Endothelial cell of umbilical vein (primary cell): ENCODE data around the gene TBC1D9B. TPM values are rescaled to one million over a fixed set of nuclear protein-coding genes. Genes with fewer than 3 reads are reported as not detected.

Experiments
- BruUV-seq: library from RNA; stranded (reverse); fragments of 400-500 nt; replicated peaks from 2 replicates; lab custom pipeline; 2021; lab: Mats Ljungman, UMichigan
- CTCF ChIA-PET: fragments of 300-600, 350-600 bp; sonication (Branson Sonifier 250); formaldehyde crosslinking; loops from one replicate; lab custom pipeline; 2021; ENCODE audit warnings: antibody characterized with exemption, inconsistent platforms; lab: Charles Lee
- POLR2A ChIA-PET: fragments of 300-600, 350-600 bp; sonication (Branson Sonifier 250); formaldehyde crosslinking; loops from one replicate; lab custom pipeline; 2021; ENCODE audit warnings: antibody characterized with exemption, inconsistent platforms; lab: Charles Lee
- DNase-seq: peaks from one replicate; pipeline ENCODE4 v3.0.0-alpha.2; 2011; ENCODE audit warnings: low read depth, low spot score
- FAIRE-seq: peaks from 2 replicates; lab custom pipeline; 2011; peaks lifted over from hg19 to GRCh38; lab: Jason Lieb, UNC
- H2AFZ ChIP-seq: 2 replicates; pipeline ENCODE4 v1.6.0; 2012; ENCODE audit warnings: low read depth, low read length, control low read depth, inconsistent platforms
- H3K27ac ChIP-seq: 2 replicates; pipeline ENCODE4 v1.5.1; 2011; ENCODE audit warnings: low read depth, mild to moderate bottlenecking, control low read depth, low read length, moderate library complexity; ENCODE audit not compliant: insufficient read depth
- H3K27me3 ChIP-seq, 2 experiments: 2 replicates each; pipeline versions ENCODE4 v1.6.0 to v1.6.1; 2011; ENCODE audit warnings: low read length in 2 of 2, mixed read lengths in 1 of 2; ENCODE audit not compliant: control insufficient read depth in 2 of 2, insufficient read depth in 2 of 2
- H3K36me3 ChIP-seq, 2 experiments: 2 replicates in 1 of 2; 3 replicates in 1 of 2; pipeline ENCODE4 v1.5.1; 2011; ENCODE audit warnings: low read length in 2 of 2, mild to moderate bottlenecking in 1 of 2, moderate library complexity in 1 of 2; ENCODE audit not compliant: control insufficient read depth in 2 of 2, insufficient read depth in 2 of 2; ENCODE audit errors: extremely low read depth in 1 of 2
- H3K4me1 ChIP-seq: 3 replicates; pipeline ENCODE4 v1.5.1; 2011; ENCODE audit warnings: mild to moderate bottlenecking, low read length; ENCODE audit not compliant: control insufficient read depth, insufficient read depth; ENCODE audit errors: extremely low read depth
- H3K4me2 ChIP-seq: 2 replicates; pipeline ENCODE4 v1.6.1; 2011; ENCODE audit warnings: low read length, control low read depth, mixed read lengths; ENCODE audit not compliant: insufficient read depth
- H3K4me3 ChIP-seq, 3 experiments: fragments of 200-600 bp in 1 of 3; sonication (generic), shearing (Covaris generic) in 1 of 3; replicated peaks in 1 of 3; 2 replicates each; pipeline ENCODE4 v1.5.1; 2011 to 2016; ENCODE audit warnings: control low read depth in 3 of 3, low read length in 3 of 3, mild to moderate bottlenecking in 2 of 3, inconsistent platforms in 1 of 3, low read depth in 1 of 3, moderate library complexity in 1 of 3; ENCODE audit not compliant: insufficient read depth in 1 of 3
- H3K79me2 ChIP-seq: 2 replicates; pipeline ENCODE4 v1.6.0; 2012; ENCODE audit warnings: low read length, inconsistent platforms; ENCODE audit not compliant: control insufficient read depth, insufficient read depth
- H3K9ac ChIP-seq: replicated peaks from 2 replicates; pipeline ENCODE3; 2011; ENCODE audit warnings: low read length, control low read depth; ENCODE audit not compliant: insufficient read depth; ENCODE audit errors: extremely low read depth
- H3K9me1 ChIP-seq: replicated peaks from 3 replicates; pipeline ENCODE4 v1.6.0; 2011; ENCODE audit warnings: mild to moderate bottlenecking, low read length; ENCODE audit not compliant: control insufficient read depth, insufficient read depth; ENCODE audit errors: extremely low read depth
- H3K9me3 ChIP-seq: replicated peaks from 2 replicates; pipeline ENCODE4 v1.5.1; 2012; ENCODE audit warnings: low read length, inconsistent platforms; ENCODE audit not compliant: control insufficient read depth, insufficient read depth
- H4K20me1 ChIP-seq: replicated peaks from 2 replicates; pipeline ENCODE3; 2011; ENCODE audit warnings: mild to moderate bottlenecking, low read length; ENCODE audit not compliant: control insufficient read depth, insufficient read depth; ENCODE audit errors: extremely low read depth
- EZH2 ChIP-seq: IDR thresholded peaks from 2 replicates; pipeline ENCODE4 v1.6.1; 2012; ENCODE audit warnings: borderline replicate concordance, low read depth, mild to moderate bottlenecking, moderate library complexity, low read length, inconsistent platforms; ENCODE audit not compliant: severe bottlenecking
- FOS ChIP-seq: IDR thresholded peaks from 2 replicates; pipeline ENCODE4 v1.6.1; 2011; ENCODE audit warnings: mild to moderate bottlenecking, low read length, moderate library complexity, borderline replicate concordance; ENCODE audit not compliant: insufficient read depth
- GATA2 ChIP-seq: IDR thresholded peaks from 2 replicates; pipeline ENCODE4 v1.7.0; 2011; ENCODE audit warnings: low read depth, mild to moderate bottlenecking, moderate library complexity, mixed read lengths, low read length; ENCODE audit not compliant: insufficient read length, insufficient read depth
- JUN ChIP-seq: IDR thresholded peaks from 2 replicates; pipeline ENCODE4 v1.6.1; 2011; ENCODE audit warnings: borderline replicate concordance, low read depth; ENCODE audit not compliant: insufficient read length, insufficient read depth
- MYC ChIP-seq: IDR thresholded peaks from one replicate; pipeline ENCODE4 v1.6.1; 2011; ENCODE audit warnings: mild to moderate bottlenecking, low read depth, low read length
- POLR2A ChIP-seq: IDR thresholded peaks from 2 replicates; pipeline ENCODE4 v1.6.1; 2012; ENCODE audit warnings: low read depth, mild to moderate bottlenecking, control low read depth, low read length
- POLR2AphosphoS5 ChIP-seq: IDR thresholded peaks from 2 replicates; pipeline ENCODE4 v1.6.1; 2012; ENCODE audit warnings: low read depth, mild to moderate bottlenecking, control low read depth, low read length, moderate library complexity; ENCODE audit not compliant: insufficient read depth
- dilution Hi-C: fragments of 300-500 bp; cut with MboI; formaldehyde crosslinking; loops from one replicate; pipeline ENCODE4 v1.15.0; 2019; ENCODE audit warnings: low sequenced_read_pairs; ENCODE audit not compliant: extremely low pct_ligation_motif_present
- intact Hi-C: fragments of 100-400 bp; cut with micrococcal nuclease; formaldehyde crosslinking; loops from one replicate; pipeline ENCODE4 v1.10.0; 2022
- polyA plus RNA-seq, 4 experiments: library from polyadenylated mRNA; depleted of rRNA in 3 of 4; stranded (reverse) in 3 of 4; unstranded in 1 of 4; fragments of >200 nt; gene quantifications; 2 replicates each; pipeline versions ENCODE4 v1.2.1 to v1.2.3, GENCODE V29; 2011 to 2012; ENCODE audit warnings: missing spikeins in 1 of 4
- total RNA-seq: library from RNA; stranded (reverse); gene quantifications from 2 replicates; pipeline ENCODE4 v1.2.3, GENCODE V29; 2021
- TF ChIP-seq, protein P1 (sequence below), 2 donors: IDR thresholded peaks; 1 replicate in 1 of 2; 2 replicates in 1 of 2; pipeline ENCODE4 v1.5.1; 2011; ENCODE audit warnings: low read length in 2 of 2, mild to moderate bottlenecking in 2 of 2, moderate library complexity in 2 of 2, control low read depth in 1 of 2, inconsistent platforms in 1 of 2, low read depth in 1 of 2; ENCODE audit not compliant: insufficient read depth in 1 of 2; ENCODE audit errors: extremely low read depth in 1 of 2
- TF ChIP-seq, protein P2 (sequence below): IDR thresholded peaks from 2 replicates; pipeline ENCODE4 v1.6.1; 2011; ENCODE audit not compliant: insufficient read depth, insufficient read length

The TBC1D9B gene
- total and polyA plus RNA-seq, 2 donors (not counting 3 experiments of a cell fraction or from before 2014, with no cell fraction given), result 82.8 to 150 TPM

- Histone ChIP-seq H2AFZ (no peak overlapping the region), H3K9ac (no peak overlapping the region), H3K27ac (no peak overlapping the region), H4K20me1 (no peaks in the 10 kb centered on the region), H3K4me2 (no peak overlapping the region), H3K9me1 (no peaks in the 10 kb centered on the region), H3K9me3 (no peaks in the 10 kb centered on the region), H3K79me2 (no peaks in the 10 kb centered on the region), H3K27me3 (no peaks in the 10 kb centered on the region), H3K36me3 (peaks cover 2 to 28% of the 10 kb centered on the region in 2 experiments), H3K4me3 (no peak overlapping the region), H3K4me1 (no peaks in the 10 kb centered on the region)
- intact Hi-C loops, result no loop called here
- ChIA-PET POLR2A (no interaction called here), CTCF (interaction anchor here (1.9 kb wide), 1 partner anchor 58 kb away, joined by 5 read pairs; no protein-coding TSS in a partner anchor)
- DNase-seq, result no peak
- no TSS peak for BruUV-seq
- no peak for FAIRE-seq
- TF ChIP-seq POLR2AphosphoS5 (no peak), GATA2 (no peak), EZH2 (no peak), POLR2A (no peak), FOS (no peak), MYC (no peak), JUN (no peak)
- TF ChIP-seq, protein P1, sequence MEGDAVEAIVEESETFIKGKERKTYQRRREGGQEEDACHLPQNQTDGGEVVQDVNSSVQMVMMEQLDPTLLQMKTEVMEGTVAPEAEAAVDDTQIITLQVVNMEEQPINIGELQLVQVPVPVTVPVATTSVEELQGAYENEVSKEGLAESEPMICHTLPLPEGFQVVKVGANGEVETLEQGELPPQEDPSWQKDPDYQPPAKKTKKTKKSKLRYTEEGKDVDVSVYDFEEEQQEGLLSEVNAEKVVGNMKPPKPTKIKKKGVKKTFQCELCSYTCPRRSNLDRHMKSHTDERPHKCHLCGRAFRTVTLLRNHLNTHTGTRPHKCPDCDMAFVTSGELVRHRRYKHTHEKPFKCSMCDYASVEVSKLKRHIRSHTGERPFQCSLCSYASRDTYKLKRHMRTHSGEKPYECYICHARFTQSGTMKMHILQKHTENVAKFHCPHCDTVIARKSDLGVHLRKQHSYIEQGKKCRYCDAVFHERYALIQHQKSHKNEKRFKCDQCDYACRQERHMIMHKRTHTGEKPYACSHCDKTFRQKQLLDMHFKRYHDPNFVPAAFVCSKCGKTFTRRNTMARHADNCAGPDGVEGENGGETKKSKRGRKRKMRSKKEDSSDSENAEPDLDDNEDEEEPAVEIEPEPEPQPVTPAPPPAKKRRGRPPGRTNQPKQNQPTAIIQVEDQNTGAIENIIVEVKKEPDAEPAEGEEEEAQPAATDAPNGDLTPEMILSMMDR (IDR thresholded peaks at IDR 0.05; ENCODE audit: extremely low read depth in 1 of 2, insufficient read depth in 1 of 2, low read depth in 1 of 2, low read length in 2 of 2), result no peak
- TF ChIP-seq, protein P2, sequence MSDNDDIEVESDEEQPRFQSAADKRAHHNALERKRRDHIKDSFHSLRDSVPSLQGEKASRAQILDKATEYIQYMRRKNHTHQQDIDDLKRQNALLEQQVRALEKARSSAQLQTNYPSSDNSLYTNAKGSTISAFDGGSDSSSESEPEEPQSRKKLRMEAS, result no peak
- dilution Hi-C loops, result no loop called here
Observed at GRCh38 chr5:179860301-179860700, 47.4 kb downstream of the TBC1D9B start.
